ENCODE results near the gene TNS2.

DNA sequence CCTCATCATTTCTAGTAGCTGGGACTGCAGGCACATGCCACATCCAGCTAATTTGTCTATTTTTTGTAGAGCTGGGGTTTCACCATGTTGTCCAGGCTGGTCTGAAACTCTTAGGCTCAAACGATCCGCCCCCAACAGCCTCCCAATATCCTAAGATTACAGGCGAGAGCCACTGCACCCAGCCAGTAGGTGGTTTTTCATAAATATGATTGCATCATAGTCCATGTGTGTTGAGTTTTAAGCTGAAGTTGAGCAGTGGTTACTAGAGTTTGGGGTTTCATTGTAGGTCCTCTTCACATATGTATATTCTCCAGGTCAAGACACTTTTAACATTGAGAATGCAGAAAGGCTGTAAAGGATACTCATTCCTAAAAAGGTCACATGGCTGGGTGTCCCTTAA lies 13.1 kb upstream of the TNS2 start:
- no peak for TF ChIP-seq TAF1 (IDR thresholded peaks at IDR 0.05; ENCODE audit: borderline replicate concordance, insufficient read depth, low read length)
- no peak for TF ChIP-seq SIN3A (IDR thresholded peaks at IDR 0.05; ENCODE audit: borderline replicate concordance, insufficient read depth, low read length)
- no peak for TF ChIP-seq FOXP2 (optimal IDR thresholded peaks at IDR 0.05; ENCODE audit: borderline replicate concordance, extremely low read depth, extremely low read length, insufficient read depth)
- TF ChIP-seq, protein P1, sequence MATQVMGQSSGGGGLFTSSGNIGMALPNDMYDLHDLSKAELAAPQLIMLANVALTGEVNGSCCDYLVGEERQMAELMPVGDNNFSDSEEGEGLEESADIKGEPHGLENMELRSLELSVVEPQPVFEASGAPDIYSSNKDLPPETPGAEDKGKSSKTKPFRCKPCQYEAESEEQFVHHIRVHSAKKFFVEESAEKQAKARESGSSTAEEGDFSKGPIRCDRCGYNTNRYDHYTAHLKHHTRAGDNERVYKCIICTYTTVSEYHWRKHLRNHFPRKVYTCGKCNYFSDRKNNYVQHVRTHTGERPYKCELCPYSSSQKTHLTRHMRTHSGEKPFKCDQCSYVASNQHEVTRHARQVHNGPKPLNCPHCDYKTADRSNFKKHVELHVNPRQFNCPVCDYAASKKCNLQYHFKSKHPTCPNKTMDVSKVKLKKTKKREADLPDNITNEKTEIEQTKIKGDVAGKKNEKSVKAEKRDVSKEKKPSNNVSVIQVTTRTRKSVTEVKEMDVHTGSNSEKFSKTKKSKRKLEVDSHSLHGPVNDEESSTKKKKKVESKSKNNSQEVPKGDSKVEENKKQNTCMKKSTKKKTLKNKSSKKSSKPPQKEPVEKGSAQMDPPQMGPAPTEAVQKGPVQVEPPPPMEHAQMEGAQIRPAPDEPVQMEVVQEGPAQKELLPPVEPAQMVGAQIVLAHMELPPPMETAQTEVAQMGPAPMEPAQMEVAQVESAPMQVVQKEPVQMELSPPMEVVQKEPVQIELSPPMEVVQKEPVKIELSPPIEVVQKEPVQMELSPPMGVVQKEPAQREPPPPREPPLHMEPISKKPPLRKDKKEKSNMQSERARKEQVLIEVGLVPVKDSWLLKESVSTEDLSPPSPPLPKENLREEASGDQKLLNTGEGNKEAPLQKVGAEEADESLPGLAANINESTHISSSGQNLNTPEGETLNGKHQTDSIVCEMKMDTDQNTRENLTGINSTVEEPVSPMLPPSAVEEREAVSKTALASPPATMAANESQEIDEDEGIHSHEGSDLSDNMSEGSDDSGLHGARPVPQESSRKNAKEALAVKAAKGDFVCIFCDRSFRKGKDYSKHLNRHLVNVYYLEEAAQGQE (IDR thresholded peaks at IDR 0.05; ENCODE audit: insufficient read depth in 1 of 2, low read depth in 2 of 2, low read length in 2 of 2) = no peak

Data from PFSK-1 (cell line).